Subcutaneous adipose tissue (tissue), 4 donors: ENCODE measurements around the gene SH3GL1. TPM values are rescaled to one million over a fixed set of nuclear protein-coding genes. Genes with fewer than 3 reads are reported as not detected.

Experiments
- CTCF ChIP-seq: fragments of 450-650 bp; IDR thresholded peaks from one replicate; pipeline ENCODE4 v1.5.1; 2016; ENCODE audit warnings: low read depth, mild to moderate bottlenecking, control low read depth, antibody characterized with exemption, moderate library complexity
- total RNA-seq, 4 donors: library from RNA; depleted of rRNA; stranded (reverse); fragments of >200 nt; gene quantifications; one replicate each; pipeline ENCODE4 v1.1.0, GENCODE V29; 2016

SH3GL1 gene
- total RNA-seq, 4 donors from 2014 or later = 28.7 to 43.9 (median 36.4) TPM

- TF ChIP-seq CTCF = no peak
These were observed 37.4 kb downstream of the SH3GL1 start for GRCh38 chr19:4362831-4363545.

GRCh38 chr19:4362101-4362828 is 38.1 kb downstream of the SH3GL1 start:
- TF ChIP-seq CTCF = no peak

GRCh38 chr19:4361152-4362046 is 38.9 kb downstream of the SH3GL1 start:
- TF ChIP-seq CTCF = no peak

- TF ChIP-seq CTCF = no peak
These were observed 39.7 kb downstream of the SH3GL1 start for GRCh38 chr19:4360641-4361151.

GRCh38 chr19:4360081-4360569 is 40.2 kb downstream of the SH3GL1 start:
- no peak for TF ChIP-seq CTCF

GRCh38 chr19:4359627-4360000 is 40.7 kb downstream of the SH3GL1 start:
- no peak for TF ChIP-seq CTCF
